Fibroblast of lung (primary cell): Measurements from ENCODE around the gene ERGIC1.

Source experiments
- EZH2 ChIP-seq: IDR thresholded peaks from 2 replicates; pipeline ENCODE4 v1.5.1; 2012; ENCODE audit warnings: low read length, control low read depth, mild to moderate bottlenecking; ENCODE audit errors: missing control alignments
- TF ChIP-seq, protein P1 (sequence below), 2 donors: IDR thresholded peaks in 1 of 2; conservative IDR thresholded peaks in 1 of 2; 1 replicate in 1 of 2; 2 replicates in 1 of 2; pipeline ENCODE4 v1.5.1; 2011 to 2012; ENCODE audit warnings: low read length in 2 of 2, control low read depth in 1 of 2, inconsistent platforms in 1 of 2, low read depth in 1 of 2, mild to moderate bottlenecking in 1 of 2

DNA sequence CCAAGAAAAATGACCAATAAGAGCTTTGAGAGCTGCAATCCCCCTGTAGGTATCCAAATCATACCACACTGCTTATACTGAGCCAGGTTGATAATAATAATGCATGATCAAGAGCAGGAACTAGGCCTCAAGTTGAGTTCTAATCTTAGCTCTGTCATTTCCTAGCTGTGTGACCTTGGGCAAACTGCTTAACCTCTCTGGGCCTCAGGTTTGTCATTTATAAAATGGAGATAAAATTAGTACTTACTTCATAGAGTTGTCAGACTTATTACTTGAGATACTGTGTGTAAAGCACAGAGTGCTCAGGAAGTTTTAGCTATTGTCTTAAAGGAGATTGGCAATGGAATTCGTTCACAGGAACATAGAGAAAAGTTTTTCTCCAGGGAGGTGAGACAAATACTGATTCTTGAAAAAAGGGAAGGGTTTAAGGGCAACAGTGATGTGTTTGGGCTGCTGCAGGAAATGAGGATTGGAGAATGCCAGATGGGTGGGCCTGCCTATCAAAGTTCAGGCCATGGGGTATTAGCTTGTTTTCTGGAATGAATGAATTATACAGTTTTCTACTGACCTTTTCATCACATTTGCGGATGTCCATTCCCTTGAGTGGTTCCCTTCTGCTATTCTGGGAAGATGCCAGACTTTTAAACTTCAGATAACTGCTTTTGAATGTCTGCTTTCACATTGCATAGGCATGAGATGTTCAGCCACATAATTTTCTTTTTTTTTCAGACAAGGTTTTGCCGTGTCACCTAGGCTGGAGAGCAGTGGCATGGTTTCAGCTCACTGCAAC is 139.3 kb downstream of the ERGIC1 start:
- TF ChIP-seq, protein P1, sequence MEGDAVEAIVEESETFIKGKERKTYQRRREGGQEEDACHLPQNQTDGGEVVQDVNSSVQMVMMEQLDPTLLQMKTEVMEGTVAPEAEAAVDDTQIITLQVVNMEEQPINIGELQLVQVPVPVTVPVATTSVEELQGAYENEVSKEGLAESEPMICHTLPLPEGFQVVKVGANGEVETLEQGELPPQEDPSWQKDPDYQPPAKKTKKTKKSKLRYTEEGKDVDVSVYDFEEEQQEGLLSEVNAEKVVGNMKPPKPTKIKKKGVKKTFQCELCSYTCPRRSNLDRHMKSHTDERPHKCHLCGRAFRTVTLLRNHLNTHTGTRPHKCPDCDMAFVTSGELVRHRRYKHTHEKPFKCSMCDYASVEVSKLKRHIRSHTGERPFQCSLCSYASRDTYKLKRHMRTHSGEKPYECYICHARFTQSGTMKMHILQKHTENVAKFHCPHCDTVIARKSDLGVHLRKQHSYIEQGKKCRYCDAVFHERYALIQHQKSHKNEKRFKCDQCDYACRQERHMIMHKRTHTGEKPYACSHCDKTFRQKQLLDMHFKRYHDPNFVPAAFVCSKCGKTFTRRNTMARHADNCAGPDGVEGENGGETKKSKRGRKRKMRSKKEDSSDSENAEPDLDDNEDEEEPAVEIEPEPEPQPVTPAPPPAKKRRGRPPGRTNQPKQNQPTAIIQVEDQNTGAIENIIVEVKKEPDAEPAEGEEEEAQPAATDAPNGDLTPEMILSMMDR (conservative IDR thresholded peaks at IDR 0.05 in 1 of 2, IDR thresholded peaks at IDR 0.05 in 1 of 2; ENCODE audit: low read depth in 1 of 2, low read length in 2 of 2) = no peak
- TF ChIP-seq EZH2 = no peak
